ENCODE results near the gene EAF2. TPM values are rescaled to one million over a fixed set of nuclear protein-coding genes. Genes with fewer than 3 reads are reported as not detected.
A peak's percentile ranks its signal among the peaks of the same experiment; 100 is the strongest.
"Not testable (repeated sequence)": the region's sequence is repeated elsewhere in the genome, so short reads cannot be mapped to it uniquely, and the experiment has no call there.

The EAF2 gene
- total RNA-seq, 1 donor from 2014 or later = 5.3 TPM

DNA sequence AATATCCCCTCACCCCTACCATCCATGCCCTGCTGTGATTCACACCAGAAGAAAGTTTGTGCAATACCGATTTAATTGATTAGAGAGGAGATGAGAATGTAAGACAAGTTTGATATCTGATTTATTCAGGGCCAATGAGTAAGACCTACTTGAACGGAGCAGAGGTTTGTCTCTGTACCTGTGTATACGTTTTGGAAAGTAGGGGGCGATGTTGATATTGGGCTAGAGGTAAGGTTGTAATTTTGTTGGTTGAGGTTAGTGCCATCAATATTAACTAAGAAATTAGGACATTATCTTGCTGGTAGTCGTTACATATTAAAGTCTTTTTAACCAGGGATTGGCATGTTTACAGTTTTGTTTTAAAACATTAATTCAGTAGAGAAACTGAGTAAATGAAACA lies 20.5 kb downstream of the EAF2 start:
- FAIRE-seq (no peak), DNase-seq (ENCODE audit: low spot score in 2 of 2) (no peak)

DNA sequence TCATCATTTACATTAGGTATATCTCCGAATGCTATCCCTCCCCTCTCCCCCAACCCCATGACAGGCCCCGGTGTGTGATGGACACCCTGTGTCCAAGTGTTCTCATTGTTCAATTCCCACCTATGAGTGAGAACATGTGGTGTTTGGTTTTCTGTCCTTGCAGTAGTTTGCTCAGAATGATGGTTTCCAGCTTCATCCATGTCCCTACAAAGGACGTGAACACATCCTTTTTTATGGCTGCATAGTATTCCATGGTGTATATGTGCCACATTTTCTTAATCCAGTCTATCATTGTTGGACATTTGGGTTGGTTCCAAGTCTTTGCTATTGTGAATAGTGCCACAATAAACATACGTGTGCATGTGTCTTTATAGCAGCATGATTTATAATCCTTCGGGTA lies 22.8 kb downstream of the EAF2 start:
- not testable (repeated sequence) for FAIRE-seq

GRCh38 chr3:121863247-121863646 lies 28.2 kb downstream of the EAF2 start:
- not testable (repeated sequence) for FAIRE-seq

More for the DNA sequence above, 22.8 kb downstream of the EAF2 start:
- not testable (repeated sequence) for DNase-seq (ENCODE audit: low spot score in 2 of 2)

DNA sequence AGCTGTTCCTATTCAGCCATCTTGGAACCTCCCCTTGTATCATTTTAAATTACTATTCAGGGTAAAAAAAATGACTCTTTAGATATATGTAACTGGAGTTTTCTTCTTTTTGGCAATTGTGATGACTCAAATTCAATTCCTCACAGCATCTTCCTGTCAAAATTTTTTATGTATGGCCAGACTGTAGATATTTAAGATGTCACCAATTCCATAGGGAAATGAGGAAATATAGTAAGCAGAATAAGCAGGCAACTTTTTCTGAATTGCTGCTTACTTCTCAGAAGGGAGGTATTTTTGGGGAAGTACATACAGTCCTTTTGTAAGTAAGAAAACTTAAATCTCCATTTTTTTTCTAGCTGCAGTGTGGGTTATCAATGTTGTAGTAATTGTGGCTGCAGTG lies 28.8 kb downstream of the EAF2 start:
- DNase-seq (ENCODE audit: low spot score in 2 of 2) (no peak), FAIRE-seq (no peak)

More at GRCh38 chr3:121863247-121863646, 28.2 kb downstream of the EAF2 start:
- not testable (repeated sequence) for DNase-seq (ENCODE audit: low spot score in 2 of 2)

- FAIRE-seq (no peak), DNase-seq (ENCODE audit: low spot score in 2 of 2) (no peak)
Measured at GRCh38 chr3:121869736-121870135, 34.7 kb downstream of the EAF2 start.

GRCh38 chr3:121870717-121871116 lies 35.7 kb downstream of the EAF2 start:
- DNase-seq (ENCODE audit: low spot score in 2 of 2) (no peak), FAIRE-seq (no peak)

DNA sequence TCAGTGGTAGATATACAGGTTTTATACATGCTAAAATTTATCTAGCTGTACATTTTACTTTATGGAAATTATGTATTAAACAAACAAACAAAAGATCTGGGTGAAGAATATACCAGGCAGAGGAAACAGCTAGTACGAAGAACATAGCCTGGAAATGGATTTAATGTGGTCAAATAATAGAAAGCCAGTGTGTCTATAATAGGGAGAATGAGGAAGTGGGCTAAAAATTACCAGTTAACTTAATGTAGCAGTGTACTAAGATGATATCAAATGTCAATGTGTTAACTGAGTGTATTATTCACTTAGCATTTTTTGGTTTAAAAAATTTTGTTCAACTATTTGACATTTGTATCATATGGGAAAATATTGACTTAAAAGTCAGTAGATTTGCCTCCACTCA lies 36.4 kb downstream of the EAF2 start:
- peak; percentile 3 for FAIRE-seq
- DNase-seq (ENCODE audit: low spot score in 2 of 2) = no peak

DNA sequence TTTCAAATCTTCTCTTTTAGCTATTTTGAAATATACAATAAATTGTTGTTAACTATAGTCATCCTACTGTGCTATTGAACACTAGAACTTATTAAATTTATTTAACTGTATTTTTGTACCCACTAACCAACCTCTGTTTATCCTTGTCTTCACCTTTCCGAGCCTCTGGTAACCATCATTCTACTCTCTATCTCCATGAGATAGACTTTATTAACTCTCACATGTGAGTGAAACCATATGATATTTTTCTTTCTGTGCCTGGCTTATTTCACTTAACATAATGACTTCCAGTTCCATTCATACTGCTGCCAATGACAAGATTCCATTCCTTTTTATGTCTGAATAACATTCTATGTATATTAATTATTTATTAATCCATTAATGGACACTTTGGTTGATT lies 43.4 kb downstream of the EAF2 start:
- no peak for FAIRE-seq

GRCh38 chr3:121883507-121883906 lies 48.5 kb downstream of the EAF2 start:
- no peak for FAIRE-seq
- no peak for DNase-seq (ENCODE audit: low spot score in 2 of 2)

More for the DNA sequence above, 43.4 kb downstream of the EAF2 start:
- DNase-seq (ENCODE audit: low spot score in 2 of 2) = no peak

GRCh38 chr3:121885386-121885785 lies 50.4 kb downstream of the EAF2 start:
- DNase-seq (ENCODE audit: low spot score in 2 of 2) (no peak), FAIRE-seq (no peak)

GRCh38 chr3:121894301-121894990 lies 59.4 kb downstream of the EAF2 start, which contains the start of gene SLC15A2:
TSS of gene SLC15A2 (plus strand) at chr3:121894401. CDS start at chr3:121894477, 76 bp downstream.
- DNase-seq (ENCODE audit: low spot score in 2 of 2) = peak in 1 of 2 donors; percentile 14
- FAIRE-seq = no peak

- FAIRE-seq (no peak), DNase-seq (ENCODE audit: low spot score in 2 of 2) (no peak)
Measured at GRCh38 chr3:121895121-121895520, 60.1 kb downstream of the EAF2 start.

DNA sequence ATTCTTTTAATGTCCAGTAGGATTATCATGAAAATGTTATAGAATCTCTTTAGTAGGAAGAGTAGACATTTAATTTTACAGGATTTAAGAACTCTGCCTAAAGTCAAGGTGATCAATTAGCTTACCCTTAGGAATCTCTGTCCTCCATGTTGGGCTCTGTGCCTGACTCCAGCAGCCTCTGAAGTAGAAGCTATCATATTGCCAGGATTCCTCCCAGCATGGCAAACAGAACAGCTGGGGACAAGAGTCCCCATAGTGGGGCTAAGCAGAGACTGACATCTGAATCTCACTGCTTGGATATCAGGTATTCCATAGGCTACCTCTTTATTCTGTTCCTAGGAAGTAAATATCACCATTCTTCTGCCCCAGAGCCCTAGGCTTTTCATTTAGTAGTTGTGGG lies 60.7 kb downstream of the EAF2 start:
- DNase-seq (ENCODE audit: low spot score in 2 of 2) = no peak

DNA sequence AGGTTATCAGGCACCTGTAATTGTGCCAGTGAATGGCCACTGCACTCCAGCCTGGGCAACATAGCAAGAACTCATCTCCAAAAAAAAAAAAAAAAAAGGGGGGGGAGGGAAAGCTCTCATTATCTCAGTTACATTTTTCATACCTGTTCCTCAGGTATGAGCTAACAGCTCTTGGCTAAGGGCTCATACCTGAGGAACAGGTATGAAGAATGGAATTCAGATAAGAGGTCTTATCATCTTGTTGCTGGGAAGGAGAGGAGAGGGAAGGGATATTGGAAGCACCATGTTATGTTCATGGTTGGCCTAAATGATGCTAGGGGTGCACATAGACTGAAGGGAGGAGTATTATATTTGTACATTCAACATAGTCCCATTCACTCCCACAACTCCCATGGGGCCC lies 61.8 kb downstream of the EAF2 start:
- FAIRE-seq = no peak
- DNase-seq (ENCODE audit: low spot score in 2 of 2) = no peak

More for the DNA sequence above, 60.7 kb downstream of the EAF2 start:
- no peak for FAIRE-seq

GRCh38 chr3:121897296-121897695 lies 62.3 kb downstream of the EAF2 start:
- FAIRE-seq = no peak
- DNase-seq (ENCODE audit: low spot score in 2 of 2) = no peak

DNA sequence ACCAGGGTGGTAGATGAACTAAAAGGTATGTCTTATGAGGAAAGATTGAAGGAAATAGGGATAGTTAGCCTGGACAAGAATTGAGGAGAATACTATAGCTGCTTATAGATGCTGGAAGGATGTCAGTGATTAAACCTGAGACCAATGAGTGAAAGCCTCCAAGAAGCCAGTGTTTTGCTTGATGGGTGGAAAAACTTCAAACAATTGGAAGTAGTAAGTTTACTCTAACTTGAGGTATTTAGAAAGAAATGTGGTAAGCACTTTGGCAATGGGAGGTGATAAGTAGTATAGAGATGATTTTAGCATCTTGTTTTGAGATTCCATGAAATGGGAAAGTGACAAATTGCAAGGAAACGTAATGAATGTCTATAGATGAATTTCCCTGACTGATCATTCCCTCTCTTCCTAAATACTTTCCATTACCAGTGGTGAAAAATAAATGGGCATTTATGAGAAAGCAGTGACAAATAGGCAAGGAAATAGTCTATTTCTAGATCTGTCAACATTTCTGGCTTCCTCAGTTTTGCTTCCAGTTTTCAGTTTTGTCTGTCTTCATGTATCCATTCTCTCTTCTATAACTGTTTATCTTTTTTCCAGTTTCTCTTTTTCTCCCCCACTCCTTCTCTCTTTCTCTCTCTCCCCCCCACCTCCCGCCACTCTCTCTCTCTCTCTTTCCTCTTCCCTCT lies 78.4 kb downstream of the EAF2 start:
- no peak for FAIRE-seq
- no peak for DNase-seq (ENCODE audit: low spot score in 2 of 2)

- FAIRE-seq = no peak
- no peak for DNase-seq (ENCODE audit: low spot score in 2 of 2)
Measured at GRCh38 chr3:121914081-121914998, 79.3 kb downstream of the EAF2 start.

GRCh38 chr3:121916189-121916588 lies 81.2 kb downstream of the EAF2 start:
- DNase-seq (ENCODE audit: low spot score in 2 of 2) (no peak), FAIRE-seq (no peak)

DNA sequence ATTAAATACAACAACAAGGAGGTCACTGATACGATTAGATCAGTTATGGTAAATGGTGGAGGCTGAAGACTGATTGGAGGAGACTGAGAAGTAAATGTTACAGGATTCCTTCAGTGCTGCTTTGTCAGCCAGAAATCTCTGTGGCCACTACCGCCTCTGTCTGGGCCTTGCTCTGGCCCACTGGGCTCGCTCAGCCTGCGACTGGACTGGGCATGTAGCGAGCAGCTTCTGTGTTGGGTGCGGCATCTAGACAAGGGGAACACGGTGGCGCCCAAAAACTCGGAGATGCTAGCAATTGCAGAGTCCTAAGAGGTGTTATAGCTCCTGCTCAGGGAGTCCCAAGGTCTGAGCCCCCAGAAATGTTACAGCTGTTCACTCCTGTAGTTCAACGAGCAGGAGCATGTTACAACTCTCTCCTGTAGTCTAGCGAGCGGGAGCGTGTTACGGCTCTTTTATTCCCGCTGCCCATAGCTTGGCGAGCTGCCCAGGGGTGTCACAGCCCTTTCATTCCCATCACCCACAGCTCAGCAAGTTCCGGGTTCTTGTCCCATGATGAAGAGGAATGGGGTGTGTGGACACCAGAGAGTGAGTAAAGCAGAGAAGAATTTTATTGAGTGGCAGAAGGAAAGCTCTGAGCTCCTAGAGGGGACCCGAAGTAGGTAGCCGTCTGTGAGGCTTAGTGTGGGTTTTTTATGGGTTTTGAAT lies 83.9 kb downstream of the EAF2 start:
- FAIRE-seq = no peak
- DNase-seq (ENCODE audit: low spot score in 2 of 2) = no peak

DNA sequence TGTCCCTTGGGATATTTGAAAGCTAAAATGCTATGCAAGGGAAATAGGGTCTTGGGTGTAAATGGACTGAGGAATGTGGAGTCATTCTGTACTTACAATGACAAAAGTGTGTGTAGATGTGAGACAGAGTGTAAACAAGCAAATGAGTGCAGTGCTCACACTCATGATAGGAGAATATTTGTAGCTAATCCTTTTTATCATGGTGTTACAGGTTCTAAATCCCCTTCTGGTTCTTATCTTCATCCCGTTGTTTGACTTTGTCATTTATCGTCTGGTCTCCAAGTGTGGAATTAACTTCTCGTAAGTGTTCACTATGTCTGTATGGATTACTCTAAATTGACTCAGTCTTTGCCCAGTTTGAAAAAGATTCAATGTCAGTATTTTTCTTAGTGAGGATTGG lies 89.7 kb downstream of the EAF2 start:
- FAIRE-seq = no peak
- DNase-seq (ENCODE audit: low spot score in 2 of 2) = no peak

Measured in frontal cortex (tissue), 4 donors.